HS-5 (cell line): ENCODE measurements around the gene SCNN1A.

Experiments
- DNase-seq: peaks from one replicate; pipeline ENCODE4 v3.0.0-alpha.2; 2012; ENCODE audit warnings: low read depth

Gene SCNN1A

GRCh38 chr12:6375269-6376078, at the start of gene SCNN1A:
Gene SCNN1A (minus strand): TSS chr12:6375563. CDS start chr12:6374783, 780 bp downstream.
- no peak for DNase-seq

GRCh38 chr12:6424866-6425265, 49.5 kb upstream of the SCNN1A start:
- DNase-seq: no peak

- DNase-seq: no peak
These were observed 48.6 kb upstream of the SCNN1A start for GRCh38 chr12:6424008-6424347.

- DNase-seq: peak; percentile 76
These were observed 48.1 kb upstream of the SCNN1A start for GRCh38 chr12:6423267-6424007.

- DNase-seq: no peak
These were observed 45.0 kb upstream of the SCNN1A start for GRCh38 chr12:6420364-6420763.

- no peak for DNase-seq
These were observed 43.4 kb upstream of the SCNN1A start for GRCh38 chr12:6418796-6419195.

- no peak for DNase-seq
These were observed 41.2 kb upstream of the SCNN1A start for GRCh38 chr12:6416596-6416995.

GRCh38 chr12:6407236-6407954, 32.0 kb upstream of the SCNN1A start:
- no peak for DNase-seq

- no peak for DNase-seq
These were observed 30.6 kb upstream of the SCNN1A start for GRCh38 chr12:6405963-6406362.

- no peak for DNase-seq
These were observed 29.0 kb upstream of the SCNN1A start for GRCh38 chr12:6404390-6404789.

GRCh38 chr12:6399884-6400644, 24.7 kb upstream of the SCNN1A start:
- DNase-seq: no peak

GRCh38 chr12:6396031-6396430, 20.7 kb upstream of the SCNN1A start:
- DNase-seq: no peak

GRCh38 chr12:6394398-6394797, 19.0 kb upstream of the SCNN1A start:
- DNase-seq: no peak

GRCh38 chr12:6393109-6393508, 17.7 kb upstream of the SCNN1A start:
- no peak for DNase-seq

- no peak for DNase-seq
These were observed 17.1 kb upstream of the SCNN1A start for GRCh38 chr12:6392504-6392903.

GRCh38 chr12:6391013-6391412, 15.7 kb upstream of the SCNN1A start:
- DNase-seq: no peak

- DNase-seq: no peak
These were observed 14.9 kb upstream of the SCNN1A start for GRCh38 chr12:6390084-6390799.

GRCh38 chr12:6387541-6387940, 12.2 kb upstream of the SCNN1A start:
- no peak for DNase-seq

GRCh38 chr12:6386491-6386890, 11.1 kb upstream of the SCNN1A start:
- DNase-seq: no peak

GRCh38 chr12:6386038-6386437, 10.7 kb upstream of the SCNN1A start:
- DNase-seq: no peak
